Measurements from ENCODE around the gene KRTAP10-11. TPM values are rescaled to one million over a fixed set of nuclear protein-coding genes. Genes with fewer than 3 reads are reported as not detected.
A peak's percentile ranks its signal among the peaks of the same experiment; 100 is the strongest.

Gene KRTAP10-11
- total and polyA plus RNA-seq, 2 of the 8 experiments (the other 6 are each of a cell fraction or from before 2014, with no cell fraction given) = not detected

DNA sequence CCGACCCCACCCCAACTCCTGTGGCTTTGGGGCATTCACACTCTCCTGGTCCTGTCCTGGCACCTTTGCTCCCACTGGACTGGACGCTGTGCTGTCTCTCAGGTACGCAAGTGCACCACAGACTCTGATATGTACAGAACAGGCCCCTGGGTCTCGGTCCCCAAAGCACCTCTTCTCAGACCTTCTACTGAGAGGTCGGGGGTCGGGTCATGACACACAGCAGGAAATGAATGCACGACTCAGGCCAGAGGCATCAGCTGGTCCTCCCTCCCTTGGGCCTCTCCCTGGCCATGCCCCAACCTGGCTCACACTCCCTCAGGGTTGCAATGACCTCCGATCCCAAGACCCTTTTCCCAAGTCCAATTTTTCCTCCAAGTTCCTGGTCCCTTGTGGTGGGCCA, 49.0 kb downstream of the KRTAP10-11 start:
- Histone ChIP-seq H3K4me2 (ENCODE audit: insufficient read depth in 1 of 2, low read depth in 2 of 2, low read length in 2 of 2) (no peak overlapping the region), H4K8ac (ENCODE audit: extremely low read depth, insufficient read depth, low read length) (no peak overlapping the region), H3K23ac (ENCODE audit: insufficient read length) (no peak overlapping the region), H2AFZ (ENCODE audit: low read length) (no peak overlapping the region), H2BK120ac (replicated peaks; ENCODE audit: low read depth, low read length) (no peak overlapping the region), H2BK12ac (ENCODE audit: low read depth, low read length) (0 out of 2 replicates have a peak overlapping the region, but pooled peaks have one; percentile 80), H3K14ac (ENCODE audit: insufficient read length) (no peak overlapping the region), H3K79me2 (ENCODE audit: control insufficient read depth in 1 of 2, insufficient read depth in 2 of 2, low read length in 2 of 2) (no peaks in the 10 kb centered on the region), H4K91ac (replicated peaks; ENCODE audit: insufficient read length, low read length) (peak overlapping the region; percentile 62), H3K4ac (replicated peaks; ENCODE audit: insufficient read length, low read depth, low read length) (no peak overlapping the region), H2AK5ac (ENCODE audit: low read depth, low read length) (no peak overlapping the region; the same call in 1 of the 2 replicates), H3K9ac (replicated peaks in 1 of 4; ENCODE audit: extremely low read depth in 1 of 4, low read depth in 3 of 4, low read length in 3 of 4) (no peak overlapping the region), H2BK20ac (ENCODE audit: low read length) (no peak overlapping the region), H2BK15ac (ENCODE audit: low read length) (peak overlapping the region; percentile 37; the same call in 1 of the 2 replicates), H3K9me3 (ENCODE audit: insufficient read depth in 2 of 2, low read depth in 1 of 2, low read length in 1 of 2) (peaks cover 0 to 4% of the 10 kb centered on the region in 2 experiments; a peak in 1 of 4 replicates), H3K4me1 (replicated peaks in 1 of 4; ENCODE audit: control insufficient read depth in 3 of 4, insufficient read depth in 4 of 4, low read length in 3 of 4) (peaks cover 0 to 30% (median 16%) of the 10 kb centered on the region in 4 experiments; a peak in 6 of 7 replicates), H3K27me3 (replicated peaks in 1 of 4; ENCODE audit: control insufficient read depth in 3 of 4, extremely low read depth in 1 of 4, insufficient read depth in 3 of 4, low read length in 3 of 4) (no peaks in the 10 kb centered on the region), H3K23me2 (ENCODE audit: low read depth, low read length) (no peaks in the 10 kb centered on the region), H4K20me1 (replicated peaks in 1 of 2; ENCODE audit: control insufficient read depth in 1 of 2, insufficient read depth in 2 of 2, low read length in 2 of 2) (no peaks in the 10 kb centered on the region), H3K56ac (replicated peaks; ENCODE audit: insufficient read length, low read depth, low read length) (no peak overlapping the region), H4K5ac (ENCODE audit: insufficient read length, low read depth, low read length) (no peak overlapping the region), H2BK5ac (ENCODE audit: low read depth, low read length) (0 out of 2 replicates have a peak overlapping the region, but pooled peaks have one; percentile 2), H3K4me3 (ENCODE audit: extremely low read depth in 1 of 4, insufficient read depth in 2 of 4, low read depth in 3 of 4, low read length in 4 of 4) (no peak overlapping the region), H3K79me1 (ENCODE audit: low read depth, low read length) (peaks cover 3% of the 10 kb centered on the region; the same call in 1 of the 2 replicates), H3K36me3 (ENCODE audit: control insufficient read depth in 2 of 4, insufficient read depth in 4 of 4, low read length in 3 of 4) (no peaks in the 10 kb centered on the region), H3K27ac (ENCODE audit: low read depth, low read length) (no peak overlapping the region), H3K18ac (ENCODE audit: extremely low read depth, low read length) (no peak overlapping the region; the same call in 1 of the 2 replicates)
- no peak for FAIRE-seq
- CTCF ChIA-PET (ENCODE audit: partially characterized antibody) = interaction anchor here (0.6 to 3.8 kb wide), 6 partner anchors 9 to 443 kb away, joined by 3 to 13 read pairs (median 4); no protein-coding TSS in a partner anchor
- WGBS, 2 experiments (ENCODE audit: extremely low coverage in 1 of 2, insufficient coverage in 1 of 2, insufficient read length in 1 of 2, insufficient replicate concordance in 2 of 2, low coverage in 1 of 2, low lambda C conversion rate in 2 of 2, missing lambda C conversion rate in 1 of 2) = 73% methylated on average over 8 of the region's 8 CpGs; no CpG with 5 or more reads in 1 of the 2 experiments
- TF ChIP-seq TEAD4 (IDR thresholded peaks at IDR 0.05; ENCODE audit: low read depth, low read length) (no peak), TCF12 (IDR thresholded peaks at IDR 0.05; ENCODE audit: low read depth, low read length) (no peak), RAD21 (IDR thresholded peaks at IDR 0.05 in 1 of 2, conservative IDR thresholded peaks at IDR 0.05 in 1 of 2; ENCODE audit: low read depth in 2 of 2, low read length in 2 of 2) (no peak), JUN (IDR thresholded peaks at IDR 0.05; ENCODE audit: low read depth, low read length) (no peak), RXRA (IDR thresholded peaks at IDR 0.05; ENCODE audit: insufficient read depth, low read depth, low read length) (no peak), EZH2 (IDR thresholded peaks at IDR 0.05; ENCODE audit: low read depth, low read length, severe bottlenecking) (no peak), BRCA1 (IDR thresholded peaks at IDR 0.05; ENCODE audit: low read depth, low read length) (no peak), POLR2A (IDR thresholded peaks at IDR 0.05; ENCODE audit: control extremely low read depth in 1 of 2, low read depth in 2 of 2, low read length in 2 of 2) (no peak), JUND (IDR thresholded peaks at IDR 0.05; ENCODE audit: low read length) (no peak), EP300 (IDR thresholded peaks at IDR 0.05; ENCODE audit: borderline replicate concordance in 1 of 2, low read depth in 2 of 2, low read length in 2 of 2) (no peak), RFX5 (IDR thresholded peaks at IDR 0.05; ENCODE audit: borderline replicate concordance, low read depth, low read length) (no peak), ZNF274 (IDR thresholded peaks at IDR 0.05; ENCODE audit: borderline replicate concordance, extremely low read depth, low read length) (no peak)
- POLR2A ChIA-PET (ENCODE audit: partially characterized antibody) = interaction anchor here (1.4 to 2.2 kb wide), 2 partner anchors 122 to 178 kb away, joined by 4 read pairs; partner anchors contain the start of gene KRTAP10-4
- no peak for DNase-seq (ENCODE audit: low read depth in 1 of 2, low spot score in 2 of 2)
